Liver (tissue), 9 donors: Measurements from ENCODE around the gene TRIP13. TPM values are rescaled to one million over a fixed set of nuclear protein-coding genes. Genes with fewer than 3 reads are reported as not detected.

ENCODE experiments used
- DNase-seq: peaks from one replicate; pipeline ENCODE4 v3.0.0-alpha.2; 2017; ENCODE audit warnings: low spot score
- H3K27ac ChIP-seq, 2 donors: one replicate each; pipeline ENCODE4 v1.7.0; 2013; ENCODE audit warnings: inconsistent platforms in 2 of 2, low read length in 2 of 2, control low read depth in 1 of 2, low read depth in 1 of 2, mild to moderate bottlenecking in 1 of 2
- H3K27me3 ChIP-seq, 4 donors: one replicate each; pipeline versions ENCODE4 v1.6.1 to v1.7.0; 2013; ENCODE audit warnings: low read length in 3 of 4, inconsistent platforms in 1 of 4, mild to moderate bottlenecking in 1 of 4, moderate library complexity in 1 of 4; ENCODE audit not compliant: control insufficient read depth in 4 of 4, insufficient read depth in 4 of 4
- H3K36me3 ChIP-seq, 4 donors: one replicate each; pipeline versions ENCODE4 v1.6.1 to v1.7.0; 2013; ENCODE audit warnings: low read length in 3 of 4, mild to moderate bottlenecking in 3 of 4, low read depth in 1 of 4, moderate library complexity in 1 of 4; ENCODE audit not compliant: control insufficient read depth in 4 of 4, insufficient read depth in 3 of 4
- H3K4me1 ChIP-seq, 4 donors: one replicate each; pipeline versions ENCODE4 v1.6.1 to v1.7.0; 2013; ENCODE audit warnings: low read length in 3 of 4, mild to moderate bottlenecking in 3 of 4, moderate library complexity in 1 of 4; ENCODE audit not compliant: control insufficient read depth in 4 of 4, insufficient read depth in 4 of 4
- H3K4me3 ChIP-seq, 3 donors: one replicate each; pipeline versions ENCODE4 v1.6.1 to v1.7.0; 2013; ENCODE audit warnings: low read length in 3 of 3, control low read depth in 1 of 3, low read depth in 1 of 3, mild to moderate bottlenecking in 1 of 3
- H3K9ac ChIP-seq, 2 donors: one replicate each; pipeline ENCODE4 v1.7.0; 2013; ENCODE audit warnings: low read length in 2 of 2, mild to moderate bottlenecking in 2 of 2, moderate library complexity in 2 of 2, control low read depth in 1 of 2, low read depth in 1 of 2
- H3K9me3 ChIP-seq, 4 donors: one replicate each; pipeline versions ENCODE4 v1.6.1 to v1.7.0; 2013; ENCODE audit warnings: low read length in 3 of 4; ENCODE audit not compliant: control insufficient read depth in 4 of 4
- ATF3 ChIP-seq: IDR thresholded peaks from 2 replicates; pipeline ENCODE4 v1.6.1; 2016; ENCODE audit warnings: antibody characterized with exemption
- EGR1 ChIP-seq, 2 donors: IDR thresholded peaks; 2 replicates each; pipeline ENCODE4 v1.6.1; 2016 to 2018; ENCODE audit warnings: antibody characterized with exemption in 2 of 2, low read depth in 2 of 2
- FOXA1 ChIP-seq: IDR thresholded peaks from 2 replicates; pipeline ENCODE4 v1.6.1; 2016; ENCODE audit warnings: antibody characterized with exemption
- FOXA2 ChIP-seq: IDR thresholded peaks from 2 replicates; pipeline ENCODE4 v1.6.1; 2016; ENCODE audit warnings: antibody characterized with exemption
- GABPA ChIP-seq, 2 donors: IDR thresholded peaks in 1 of 2; conservative IDR thresholded peaks in 1 of 2; 2 replicates each; pipeline ENCODE4 v1.6.1; 2016; ENCODE audit warnings: antibody characterized with exemption in 2 of 2, mild to moderate bottlenecking in 1 of 2, moderate library complexity in 1 of 2
- HNF4A ChIP-seq, 2 donors: conservative IDR thresholded peaks; 2 replicates each; pipeline ENCODE4 v1.6.1; 2016; ENCODE audit warnings: antibody characterized with exemption in 2 of 2, mild to moderate bottlenecking in 2 of 2
- JUND ChIP-seq, 2 donors: IDR thresholded peaks; 2 replicates each; pipeline ENCODE4 v1.6.1; 2016; ENCODE audit warnings: antibody characterized with exemption in 2 of 2
- MAX ChIP-seq: IDR thresholded peaks from 2 replicates; pipeline ENCODE4 v1.6.1; 2016; ENCODE audit warnings: antibody characterized with exemption
- NR2F2 ChIP-seq: IDR thresholded peaks from 2 replicates; pipeline ENCODE4 v1.6.1; 2016; ENCODE audit warnings: antibody characterized with exemption
- RAD21 ChIP-seq, 2 donors: IDR thresholded peaks; 2 replicates each; pipeline ENCODE4 v1.6.1; 2016; ENCODE audit warnings: antibody characterized with exemption in 2 of 2, mild to moderate bottlenecking in 2 of 2
- REST ChIP-seq: IDR thresholded peaks from 2 replicates; pipeline ENCODE4 v1.6.1; 2016; ENCODE audit warnings: antibody characterized with exemption, mild to moderate bottlenecking
- SP1 ChIP-seq: IDR thresholded peaks from 2 replicates; pipeline ENCODE4 v1.6.1; 2018; ENCODE audit warnings: antibody characterized with exemption, mild to moderate bottlenecking
- TAF1 ChIP-seq: conservative IDR thresholded peaks from 2 replicates; pipeline ENCODE4 v1.6.1; 2016; ENCODE audit warnings: antibody characterized with exemption, mild to moderate bottlenecking
- YY1 ChIP-seq: IDR thresholded peaks from 2 replicates; pipeline ENCODE4 v1.6.1; 2016; ENCODE audit warnings: antibody characterized with exemption, mild to moderate bottlenecking
- ZBTB33 ChIP-seq: IDR thresholded peaks from 2 replicates; pipeline ENCODE4 v1.6.1; 2016; ENCODE audit warnings: antibody characterized with exemption
- WGBS: extraction: QIAGEN DNeasy Blood & Tissue Kit; methylation state at CpG from one replicate; pipeline ENCODE4 v1.1.7; 2013; 5-methylcytosine and 5-hydroxymethylcytosine counted together
- polyA plus RNA-seq, 2 donors: library from polyadenylated mRNA; stranded (reverse) in 1 of 2; unstranded in 1 of 2; fragments of 200-250 nt in 1 of 2; fragments of >200 nt in 1 of 2; fragmentation: Nextera tagmentation in 1 of 2; extraction: Ambion mirVana in 1 of 2; gene quantifications; one replicate each; pipeline versions ENCODE4 v1.2.1 to v1.2.3, GENCODE V29; 2013 to 2015
- total RNA-seq, 2 donors: library from RNA; depleted of rRNA; stranded (reverse); fragments of >200 nt; gene quantifications; one replicate each; pipeline ENCODE4 v1.2.3, GENCODE V29; 2014
- TF ChIP-seq, protein P1 (sequence below): fragments of 150-350 bp; IDR thresholded peaks from 2 replicates; pipeline ENCODE4 v1.5.1; 2017; ENCODE audit warnings: improper control_type of control experiment, low read depth, low read length; ENCODE audit not compliant: missing input control
- donor health status: healthy.
- donor health status: healthy.
- donor health status: healthy.
- donor health status: healthy.
- donor health status: healthy.

The TRIP13 gene
- total and polyA plus RNA-seq, 4 donors = 0.42 to 12.4 (median 0.84) TPM

DNA sequence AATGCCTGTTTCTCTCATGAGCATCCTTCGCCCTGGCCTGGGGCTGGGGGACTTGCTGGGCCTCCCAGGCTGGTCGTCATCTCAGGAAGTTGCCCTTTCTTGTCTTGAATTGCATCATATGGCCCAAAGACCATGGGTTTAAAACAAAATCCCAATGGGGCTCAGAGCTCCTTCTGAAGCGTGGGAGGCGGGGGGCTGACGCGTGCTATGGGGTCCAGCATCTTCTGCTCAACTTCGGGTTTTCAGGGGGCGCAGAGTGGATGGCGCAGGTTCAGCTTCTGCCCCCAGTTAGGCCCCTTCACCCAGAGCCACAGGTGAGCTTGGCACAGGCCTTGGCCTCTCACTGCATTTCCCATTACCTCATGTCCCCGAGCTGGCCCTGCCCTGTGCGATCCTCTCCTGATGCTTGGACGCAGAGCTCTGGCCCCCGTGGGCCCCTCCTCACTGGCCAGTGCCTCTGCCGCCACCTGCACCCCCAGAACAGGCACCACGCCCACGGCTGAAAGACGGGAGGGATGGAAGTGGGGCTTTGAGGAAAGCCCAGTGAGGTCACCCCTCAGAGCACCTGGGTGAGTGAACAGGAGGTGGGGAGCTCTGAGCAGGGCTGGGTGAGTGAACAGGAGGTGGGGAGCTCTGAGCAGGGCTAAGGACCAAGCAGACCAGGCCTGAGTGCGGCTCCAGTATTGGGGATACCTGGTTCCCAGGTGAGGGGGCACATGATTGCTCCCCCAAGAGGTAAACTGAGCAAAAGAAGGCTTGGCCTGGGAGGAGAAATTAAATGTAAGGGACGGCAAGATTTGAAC, 56.0 kb downstream of the TRIP13 start:
- 88% methylated on average over 19 of the region's 19 CpGs for WGBS
- no peak for TF ChIP-seq ZBTB33
- no peak for TF ChIP-seq REST
- TF ChIP-seq YY1 = no peak
- no peak for TF ChIP-seq NR2F2
- TF ChIP-seq SP1 = no peak
- TF ChIP-seq EGR1 (IDR thresholded peaks at IDR 0.05; ENCODE audit: low read depth in 2 of 2) = no peak
- no peak for TF ChIP-seq FOXA2
- no peak for TF ChIP-seq FOXA1
- no peak for TF ChIP-seq GABPA (IDR thresholded peaks at IDR 0.05 in 1 of 2, conservative IDR thresholded peaks at IDR 0.05 in 1 of 2)
- TF ChIP-seq MAX = no peak
- TF ChIP-seq JUND (IDR thresholded peaks at IDR 0.05) = no peak
- no peak for TF ChIP-seq RAD21 (IDR thresholded peaks at IDR 0.05)
- no peak for TF ChIP-seq HNF4A (conservative IDR thresholded peaks at IDR 0.05)
- no peak for TF ChIP-seq TAF1
- H3K9ac ChIP-seq = no peak overlapping the region
- no peak overlapping the region for H3K27ac ChIP-seq
- no peak overlapping the region for H3K4me3 ChIP-seq
- no peak for DNase-seq
- no peaks in the 10 kb centered on the region for H3K9me3 ChIP-seq
- peaks cover 0 to 3% (median under 1%) of the 10 kb centered on the region in 4 donors for H3K27me3 ChIP-seq
- H3K4me1 ChIP-seq = peaks cover 0 to 4% (median 0%) of the 10 kb centered on the region in 4 donors
- H3K36me3 ChIP-seq = no peaks in the 10 kb centered on the region

GRCh38 chr5:949275-949543, 56.5 kb downstream of the TRIP13 start:
- peaks cover 0 to 3% (median under 1%) of the 10 kb centered on the region in 4 donors for H3K27me3 ChIP-seq
- DNase-seq = no peak
- no peak overlapping the region for H3K9ac ChIP-seq
- WGBS = 80% methylated on average over 5 of the region's 5 CpGs
- TF ChIP-seq RAD21 (IDR thresholded peaks at IDR 0.05) (no peak), ATF3 (no peak), YY1 (no peak), SP1 (no peak)
- TF ChIP-seq, protein P1, sequence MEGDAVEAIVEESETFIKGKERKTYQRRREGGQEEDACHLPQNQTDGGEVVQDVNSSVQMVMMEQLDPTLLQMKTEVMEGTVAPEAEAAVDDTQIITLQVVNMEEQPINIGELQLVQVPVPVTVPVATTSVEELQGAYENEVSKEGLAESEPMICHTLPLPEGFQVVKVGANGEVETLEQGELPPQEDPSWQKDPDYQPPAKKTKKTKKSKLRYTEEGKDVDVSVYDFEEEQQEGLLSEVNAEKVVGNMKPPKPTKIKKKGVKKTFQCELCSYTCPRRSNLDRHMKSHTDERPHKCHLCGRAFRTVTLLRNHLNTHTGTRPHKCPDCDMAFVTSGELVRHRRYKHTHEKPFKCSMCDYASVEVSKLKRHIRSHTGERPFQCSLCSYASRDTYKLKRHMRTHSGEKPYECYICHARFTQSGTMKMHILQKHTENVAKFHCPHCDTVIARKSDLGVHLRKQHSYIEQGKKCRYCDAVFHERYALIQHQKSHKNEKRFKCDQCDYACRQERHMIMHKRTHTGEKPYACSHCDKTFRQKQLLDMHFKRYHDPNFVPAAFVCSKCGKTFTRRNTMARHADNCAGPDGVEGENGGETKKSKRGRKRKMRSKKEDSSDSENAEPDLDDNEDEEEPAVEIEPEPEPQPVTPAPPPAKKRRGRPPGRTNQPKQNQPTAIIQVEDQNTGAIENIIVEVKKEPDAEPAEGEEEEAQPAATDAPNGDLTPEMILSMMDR = no peak
- H3K4me3 ChIP-seq = no peak overlapping the region
- no peaks in the 10 kb centered on the region for H3K9me3 ChIP-seq
- H3K4me1 ChIP-seq = peaks cover 0 to 4% (median 0%) of the 10 kb centered on the region in 4 donors
- H3K27ac ChIP-seq = no peak overlapping the region
- H3K36me3 ChIP-seq = no peaks in the 10 kb centered on the region
